ENCODE results near the gene NUDT8.

The NUDT8 gene

DNA sequence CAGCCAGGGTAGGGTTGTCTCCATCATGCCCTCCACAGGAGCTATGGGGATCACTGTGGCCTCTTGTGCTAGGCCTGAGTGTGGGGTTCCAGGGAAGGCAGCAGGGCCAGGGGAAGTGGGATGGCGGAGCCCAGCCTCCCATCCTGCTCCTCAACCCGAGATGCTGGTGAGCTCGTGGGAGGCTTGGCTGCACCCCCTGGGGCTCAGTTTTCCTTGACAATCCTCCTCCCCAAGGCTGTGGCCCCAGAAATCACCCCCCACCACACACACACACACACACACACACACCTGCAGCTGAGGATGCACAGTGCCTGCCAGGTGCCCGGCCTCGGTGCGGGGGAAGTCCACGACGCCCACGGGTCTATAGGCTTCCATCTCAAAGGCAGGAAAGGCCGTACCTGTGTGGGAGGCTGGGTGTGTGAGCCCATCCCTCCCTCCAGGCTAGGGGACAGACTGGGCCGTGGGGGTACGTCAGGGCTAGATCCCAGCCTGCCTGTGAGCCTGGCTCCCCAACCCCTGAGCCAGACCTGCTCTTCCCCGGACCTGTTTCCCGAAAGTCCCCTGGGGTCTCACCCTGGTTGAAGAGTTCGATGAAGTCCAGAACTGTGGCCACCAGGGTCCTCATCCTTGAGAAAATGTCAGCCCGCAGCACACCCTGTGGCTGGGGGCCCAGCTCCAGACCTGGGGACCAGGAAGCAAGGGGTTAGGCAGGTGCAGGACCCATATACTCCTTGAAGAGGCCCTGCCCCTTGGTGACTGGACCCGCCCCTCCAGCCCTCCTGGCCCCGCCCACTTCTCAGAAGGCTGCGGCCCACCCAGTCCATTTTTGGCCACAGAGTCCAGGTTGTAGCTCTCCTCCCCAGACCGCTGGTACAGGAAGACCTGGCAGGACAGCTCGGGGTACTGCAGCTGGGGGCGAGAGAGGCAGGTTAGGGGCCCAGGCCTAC, 15.0 kb upstream of the NUDT8 start:
- DNase-seq (ENCODE audit: insufficient read length, low spot score) (no peak), FAIRE-seq (no peak)
- TF ChIP-seq, protein P1, sequence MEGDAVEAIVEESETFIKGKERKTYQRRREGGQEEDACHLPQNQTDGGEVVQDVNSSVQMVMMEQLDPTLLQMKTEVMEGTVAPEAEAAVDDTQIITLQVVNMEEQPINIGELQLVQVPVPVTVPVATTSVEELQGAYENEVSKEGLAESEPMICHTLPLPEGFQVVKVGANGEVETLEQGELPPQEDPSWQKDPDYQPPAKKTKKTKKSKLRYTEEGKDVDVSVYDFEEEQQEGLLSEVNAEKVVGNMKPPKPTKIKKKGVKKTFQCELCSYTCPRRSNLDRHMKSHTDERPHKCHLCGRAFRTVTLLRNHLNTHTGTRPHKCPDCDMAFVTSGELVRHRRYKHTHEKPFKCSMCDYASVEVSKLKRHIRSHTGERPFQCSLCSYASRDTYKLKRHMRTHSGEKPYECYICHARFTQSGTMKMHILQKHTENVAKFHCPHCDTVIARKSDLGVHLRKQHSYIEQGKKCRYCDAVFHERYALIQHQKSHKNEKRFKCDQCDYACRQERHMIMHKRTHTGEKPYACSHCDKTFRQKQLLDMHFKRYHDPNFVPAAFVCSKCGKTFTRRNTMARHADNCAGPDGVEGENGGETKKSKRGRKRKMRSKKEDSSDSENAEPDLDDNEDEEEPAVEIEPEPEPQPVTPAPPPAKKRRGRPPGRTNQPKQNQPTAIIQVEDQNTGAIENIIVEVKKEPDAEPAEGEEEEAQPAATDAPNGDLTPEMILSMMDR (IDR thresholded peaks at IDR 0.05; ENCODE audit: insufficient read depth, missing control alignments) = no peak

DNA sequence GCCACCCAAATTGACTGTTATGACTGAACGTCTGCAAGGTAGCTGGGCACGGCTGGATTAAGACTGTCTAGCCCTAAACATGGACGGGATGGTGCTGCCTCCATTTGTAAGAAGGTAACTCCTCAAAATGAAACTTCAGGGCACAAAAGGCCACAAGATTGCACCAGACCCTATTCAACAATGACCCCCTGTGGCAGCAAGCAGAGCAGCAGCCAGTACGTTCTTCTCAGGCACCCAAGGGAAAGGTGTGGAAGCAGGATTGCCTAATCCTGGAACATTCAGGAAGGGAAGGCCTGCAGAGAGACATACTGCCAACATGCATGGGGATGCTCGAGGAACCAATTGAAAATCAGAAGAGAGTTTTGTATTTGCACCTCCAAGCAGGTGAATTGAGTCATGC, 14.3 kb upstream of the NUDT8 start:
- no peak for DNase-seq (ENCODE audit: insufficient read length, low spot score)

DNA sequence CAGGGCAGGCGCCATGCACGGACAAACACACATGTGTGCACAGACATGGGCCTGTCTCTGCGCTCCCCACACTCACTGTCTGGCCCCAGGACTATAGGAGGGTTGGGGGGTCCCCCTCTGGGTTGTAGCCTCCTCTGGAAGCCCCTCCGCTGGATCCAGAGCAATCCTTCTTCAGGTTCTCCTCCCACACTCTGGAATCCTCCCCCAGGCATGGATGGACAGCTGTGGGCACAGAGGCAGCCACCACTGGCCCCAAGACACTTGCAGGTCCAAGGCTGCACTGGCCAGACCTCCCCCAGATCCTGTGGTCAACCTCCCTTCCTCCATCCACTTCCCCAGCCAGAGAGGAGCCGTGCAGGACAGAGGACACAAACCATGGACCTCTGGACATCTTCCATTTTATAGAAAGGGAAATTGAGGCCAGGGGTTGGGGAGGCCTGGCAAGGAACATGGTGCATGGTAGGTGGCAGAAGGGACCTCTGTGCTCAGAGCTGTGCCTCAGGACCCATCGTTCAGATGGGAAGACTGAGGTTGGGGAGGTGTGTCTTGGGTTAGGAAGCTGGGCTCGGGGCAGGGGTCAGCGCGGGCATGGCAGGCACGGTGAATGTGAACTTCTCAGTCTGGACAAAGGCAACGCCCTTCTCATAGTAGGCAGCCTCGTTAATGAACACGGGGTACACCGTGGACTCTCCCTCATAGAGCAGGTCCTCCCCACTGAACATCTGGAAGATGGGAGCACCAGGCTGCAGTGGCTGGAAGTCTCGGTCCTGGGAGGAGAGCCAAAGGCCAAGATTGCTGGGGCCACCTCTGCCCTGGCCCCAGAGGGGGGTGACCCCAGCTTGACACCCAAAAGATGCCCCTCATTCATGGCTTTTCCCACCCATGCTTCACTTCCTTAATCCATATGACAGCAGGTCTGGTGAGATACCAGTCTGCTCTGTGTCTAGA, 12.7 kb upstream of the NUDT8 start:
- TF ChIP-seq, protein P1 (IDR thresholded peaks at IDR 0.05; ENCODE audit: insufficient read depth, missing control alignments) = no peak
- no peak for FAIRE-seq

More for the DNA sequence above, 14.3 kb upstream of the NUDT8 start:
- FAIRE-seq = no peak
- TF ChIP-seq, protein P1 (IDR thresholded peaks at IDR 0.05; ENCODE audit: insufficient read depth, missing control alignments) = peak; percentile 30

DNA sequence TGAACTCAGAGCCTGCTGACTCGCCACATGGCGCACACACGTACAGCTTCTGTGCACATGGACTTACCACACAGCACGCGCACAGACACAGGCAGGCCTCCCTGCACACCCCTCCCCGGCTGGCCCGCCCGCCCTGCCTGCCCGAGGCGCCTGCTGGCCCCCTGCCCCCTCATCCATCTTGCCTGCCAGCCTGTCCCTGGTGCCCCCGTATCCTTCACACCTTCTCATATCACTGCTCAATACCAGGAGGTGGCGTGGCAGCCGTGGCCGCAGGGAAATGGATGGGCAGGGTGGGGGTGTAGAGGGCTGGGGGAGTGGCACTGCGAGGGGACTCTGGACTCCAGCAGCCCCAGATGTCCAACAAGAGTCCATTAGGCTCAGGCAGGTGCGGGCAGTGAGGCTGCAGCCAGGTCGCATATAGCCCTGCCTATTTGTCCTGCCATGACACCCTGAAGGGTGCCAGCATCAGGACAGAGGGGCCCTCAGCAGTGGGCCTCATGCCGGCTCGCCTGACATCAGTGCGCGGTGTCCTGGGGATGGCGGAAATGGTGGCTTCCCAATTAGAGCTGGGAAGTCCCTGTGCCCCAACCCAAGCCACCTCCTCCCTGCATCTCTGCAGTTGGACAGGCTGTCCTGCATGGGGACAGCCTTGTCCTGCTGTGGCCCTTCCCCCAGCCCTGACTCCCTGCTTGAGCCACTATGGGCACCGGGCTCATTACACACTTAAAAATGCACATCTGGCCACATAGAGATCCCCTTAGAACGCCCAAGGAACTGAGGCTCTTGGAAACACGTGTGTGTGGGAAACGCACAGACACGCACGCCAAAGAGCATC, 11.8 kb upstream of the NUDT8 start:
- TF ChIP-seq, protein P1 (IDR thresholded peaks at IDR 0.05; ENCODE audit: insufficient read depth, missing control alignments) = no peak
- DNase-seq (ENCODE audit: insufficient read length, low spot score) (peak; percentile 15), FAIRE-seq (no peak)

More for the DNA sequence above, 12.7 kb upstream of the NUDT8 start:
- DNase-seq (ENCODE audit: insufficient read length, low spot score) = no peak

DNA sequence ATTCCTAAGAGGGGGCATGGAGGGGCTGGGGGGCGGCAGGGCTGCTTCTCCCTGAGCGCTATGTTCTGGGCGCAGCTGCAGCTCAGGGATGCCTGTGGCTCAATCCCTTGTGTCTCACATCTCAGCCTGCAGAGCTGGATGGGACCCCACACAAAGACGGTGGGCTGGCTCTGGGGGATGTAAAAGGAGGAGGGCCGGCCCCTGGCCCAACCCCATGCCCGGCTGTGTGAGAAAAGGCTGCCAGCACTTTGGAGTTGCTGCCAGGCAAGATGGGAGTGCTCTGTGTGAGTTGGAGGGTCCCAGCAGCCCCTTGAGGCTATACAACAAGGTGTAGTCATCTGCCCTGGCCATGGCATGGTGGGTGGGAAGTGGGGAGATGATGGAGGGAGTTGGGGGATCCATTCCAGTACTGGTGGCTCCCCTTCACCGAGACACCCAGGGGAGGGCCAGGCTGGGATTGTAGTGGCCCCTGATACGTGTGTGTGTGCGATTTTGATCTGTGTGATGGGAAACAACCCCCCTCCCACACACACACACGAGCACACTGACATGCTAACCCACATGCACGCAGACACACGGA, 11.1 kb upstream of the NUDT8 start:
- DNase-seq (ENCODE audit: insufficient read length, low spot score) (no peak), FAIRE-seq (no peak)
- TF ChIP-seq, protein P1 (IDR thresholded peaks at IDR 0.05; ENCODE audit: insufficient read depth, missing control alignments) = no peak

All from D721Med (cell line).